Naive thymus-derived CD4-positive, alpha-beta T cell (primary cell): Measurements from ENCODE around the gene AP4S1. TPM values are rescaled to one million over a fixed set of nuclear protein-coding genes. Genes with fewer than 3 reads are reported as not detected.
A peak's percentile ranks its signal among the peaks of the same experiment; 100 is the strongest.

Source experiments
- ATAC-seq: fragments of 150-1000 bp; cut with Tn5 transposase; 2 replicates; pipeline ENCODE4 v1.10.0; 2021; ENCODE audit warnings: mild to moderate bottlenecking, moderate library complexity
- CTCF ChIA-PET: fragments of 350-600 bp; sonication (Branson Sonifier 250); formaldehyde crosslinking; loops from one replicate; lab custom pipeline; 2021; ENCODE audit warnings: antibody characterized with exemption; lab: Charles Lee
- POLR2A ChIA-PET: fragments of 350-600 bp; sonication (Branson Sonifier 250); formaldehyde crosslinking; loops from one replicate; lab custom pipeline; 2021; ENCODE audit warnings: antibody characterized with exemption, inconsistent platforms; lab: Charles Lee
- DNase-seq, 9 donors: peaks; one replicate each; pipeline versions ENCODE4 v3.0.0 to v3.0.0-alpha.2; 2020 to 2022; ENCODE audit warnings: mixed read lengths in 1 of 9
- H3K27ac ChIP-seq: one replicate; pipeline ENCODE4 v1.7.0; 2013; ENCODE audit warnings: mild to moderate bottlenecking, low read depth, low read length, moderate library complexity
- H3K27me3 ChIP-seq, 2 donors: one replicate each; pipeline ENCODE4 v1.7.0; 2013; ENCODE audit warnings: low read length in 2 of 2, mild to moderate bottlenecking in 2 of 2, moderate library complexity in 2 of 2; ENCODE audit not compliant: control insufficient read depth in 2 of 2, insufficient read depth in 2 of 2
- H3K36me3 ChIP-seq, 3 experiments: 1 replicate in 2 of 3; 2 replicates in 1 of 3; pipeline ENCODE4 v1.7.0; 2013; ENCODE audit warnings: low read length in 3 of 3, mild to moderate bottlenecking in 3 of 3, moderate library complexity in 1 of 3; ENCODE audit not compliant: insufficient read depth in 3 of 3, control insufficient read depth in 2 of 3
- H3K4me1 ChIP-seq, 2 donors: one replicate each; pipeline ENCODE4 v1.7.0; 2013; ENCODE audit warnings: low read length in 2 of 2, mild to moderate bottlenecking in 2 of 2, moderate library complexity in 1 of 2; ENCODE audit not compliant: control insufficient read depth in 2 of 2, insufficient read depth in 2 of 2
- H3K4me3 ChIP-seq: 2 replicates; pipeline ENCODE4 v1.7.0; 2013; ENCODE audit warnings: mild to moderate bottlenecking, low read length
- H3K9me3 ChIP-seq, 3 experiments: 1 replicate in 2 of 3; 2 replicates in 1 of 3; pipeline ENCODE4 v1.7.0; 2013; ENCODE audit warnings: low read length in 3 of 3; ENCODE audit not compliant: control insufficient read depth in 2 of 3
- H3K27ac Mint-ChIP-seq, 9 donors: one replicate each; pipeline ENCODE4 v1.8.0; 2020 to 2022; ENCODE audit warnings: mixed read lengths in 9 of 9, mild to moderate bottlenecking in 8 of 9, moderate library complexity in 5 of 9, inconsistent platforms in 2 of 9
- H3K27me3 Mint-ChIP-seq, 5 donors: one replicate each; pipeline ENCODE4 v1.8.0; 2021 to 2022; ENCODE audit warnings: mixed read lengths in 5 of 5, mild to moderate bottlenecking in 1 of 5
- H3K36me3 Mint-ChIP-seq, 5 donors: one replicate each; pipeline ENCODE4 v1.8.0; 2020 to 2022; ENCODE audit warnings: mixed read lengths in 5 of 5, mild to moderate bottlenecking in 3 of 5, inconsistent platforms in 1 of 5
- H3K4me1 Mint-ChIP-seq, 7 donors: one replicate each; pipeline ENCODE4 v1.8.0; 2020 to 2022; ENCODE audit warnings: mixed read lengths in 7 of 7, mild to moderate bottlenecking in 3 of 7, inconsistent platforms in 1 of 7
- H3K4me3 Mint-ChIP-seq, 10 donors: one replicate each; pipeline ENCODE4 v1.8.0; 2020 to 2022; ENCODE audit warnings: mild to moderate bottlenecking in 10 of 10, mixed read lengths in 10 of 10, moderate library complexity in 6 of 10, inconsistent platforms in 2 of 10
- H3K9me3 Mint-ChIP-seq, 11 donors: one replicate each; pipeline ENCODE4 v1.8.0; 2020 to 2022; ENCODE audit warnings: mixed read lengths in 11 of 11, mild to moderate bottlenecking in 4 of 11, inconsistent platforms in 1 of 11, moderate library complexity in 1 of 11
- intact Hi-C, 2 donors: fragments of 100-400 bp; cut with micrococcal nuclease; formaldehyde crosslinking; loops; one replicate each; pipeline ENCODE4 v1.15.1; 2023
- polyA plus RNA-seq, 2 donors: library from polyadenylated mRNA; unstranded; fragments of 300-500 nt; fragmentation: Illumina TruSeq; gene quantifications; one replicate each; pipeline ENCODE4 v1.2.3, GENCODE V29; 2021
- total RNA-seq, 6 experiments: library from RNA in 5 of 6; stranded (reverse) in 5 of 6; gene quantifications; 1 replicate in 5 of 6; 2 replicates in 1 of 6; pipeline ENCODE4 v1.2.3 and lab custom pipeline; 2021 to 2026

Gene AP4S1
- total and polyA plus RNA-seq, 7 experiments from 2014 or later = 7.9 to 22.0 (median 11.6) TPM

DNA sequence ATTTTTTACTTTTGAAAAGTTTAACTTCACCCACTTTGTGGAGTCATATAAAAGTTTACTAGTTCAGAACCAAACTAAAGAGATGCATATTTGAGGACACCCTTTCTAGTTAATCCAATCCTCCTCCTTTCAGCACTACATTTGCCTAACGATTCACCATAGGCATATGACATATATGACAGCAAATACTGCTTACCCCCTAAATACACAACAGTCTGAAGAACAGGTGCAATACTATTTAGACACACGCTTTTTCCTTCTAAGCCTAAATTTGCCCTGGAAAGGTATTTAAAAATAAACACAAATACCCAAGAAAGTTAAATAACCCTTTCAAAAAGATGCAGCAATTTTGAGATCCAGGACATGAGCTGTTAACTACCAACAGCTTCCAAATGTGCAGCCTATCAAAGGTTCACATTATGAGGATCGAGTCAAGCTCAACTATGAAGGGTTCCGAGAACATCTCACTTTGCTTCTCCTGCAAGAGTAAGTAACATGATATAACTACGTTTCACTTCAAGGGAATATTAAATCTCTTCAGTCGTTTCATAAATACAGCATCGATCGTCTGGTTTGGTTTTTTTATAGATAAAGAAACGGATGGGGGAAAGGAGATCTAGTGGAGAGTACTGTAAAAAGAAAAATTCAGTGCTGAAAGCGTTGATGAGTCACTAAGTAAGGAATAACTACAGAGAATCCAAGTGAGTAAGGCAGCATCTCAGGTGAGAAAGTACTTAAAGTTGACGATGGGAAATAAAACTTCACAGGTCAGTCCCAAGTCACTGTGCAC, 677 bp upstream of the AP4S1 start:
- H3K27ac Mint-ChIP-seq = peak overlapping the region; percentile 85 to 95 (median 91)
- Histone ChIP-seq H3K36me3 (peaks cover 0 to 16% (median 0%) of the 10 kb centered on the region in 3 experiments), H3K4me1 (no peaks in the 10 kb centered on the region), H3K4me3 (peak overlapping the region; percentile 84), H3K27me3 (no peaks in the 10 kb centered on the region), H3K9me3 (no peaks in the 10 kb centered on the region), H3K27ac (peak overlapping the region; percentile 91)
- intact Hi-C loops = loop anchor here (2.0 to 5.0 kb wide), 4 partner anchors 333 to 1052 kb away; partner anchors contain the start of genes ARHGAP5 (in 1 of the 2), G2E3 (in 1 of the 2) and SCFD1 (in 1 of the 2)
- POLR2A ChIA-PET = interaction anchor here (0.6 to 2.1 kb wide), 7 partner anchors 44 to 452 kb away, joined by 3 to 33 read pairs (median 4); partner anchors contain the start of genes HEATR5A and HECTD1
- CTCF ChIA-PET = interaction anchor here (0.6 to 1.2 kb wide), 3 partner anchors 58 to 911 kb away, joined by 3 read pairs; no protein-coding TSS in a partner anchor
- H3K36me3 Mint-ChIP-seq = peaks cover 0 to 10% (median 9%) of the 10 kb centered on the region in 5 donors
- ATAC-seq = no peak
- H3K9me3 Mint-ChIP-seq = no peaks in the 10 kb centered on the region
- DNase-seq = peak in 2 of 9 donors; percentile 2 to 14
- H3K27me3 Mint-ChIP-seq = no peaks in the 10 kb centered on the region
- peak overlapping the region; percentile 84 to 100 (median 92) for H3K4me3 Mint-ChIP-seq
- H3K4me1 Mint-ChIP-seq = peaks cover 30 to 62% (median 49%) of the 10 kb centered on the region in 7 donors

- Mint-ChIP-seq H3K27ac (peak within 1 kb of the TSS; percentile 89 to 98 (median 96)), H3K27me3 (no peaks in the 10 kb centered on the region), H3K4me3 (peak within 1 kb of the TSS; percentile 86 to 100 (median 96)), H3K36me3 (peaks cover 0 to 6% (median 6%) of the 10 kb centered on the region in 5 donors), H3K4me1 (peaks cover 35 to 62% (median 49%) of the 10 kb centered on the region in 7 donors), H3K9me3 (no peaks in the 10 kb centered on the region)
- Histone ChIP-seq H3K27ac (peak within 1 kb of the TSS; percentile 91), H3K4me3 (peak within 1 kb of the TSS; percentile 84), H3K27me3 (no peaks in the 10 kb centered on the region), H3K36me3 (peaks cover 0 to 16% (median 0%) of the 10 kb centered on the region in 3 experiments), H3K9me3 (no peaks in the 10 kb centered on the region), H3K4me1 (no peaks in the 10 kb centered on the region)
- CTCF ChIA-PET = interaction anchor here (0.6 kb wide), 1 partner anchor 150 kb away, joined by 3 read pairs; no protein-coding TSS in a partner anchor
- DNase-seq (peak in 2 of 9 donors; percentile 43 to 44), ATAC-seq (no peak)
- intact Hi-C loops = loop anchor here (1.0 to 5.0 kb wide), 17 partner anchors 45 to 1177 kb away; partner anchors contain the start of genes DTD2 (in 2 of the 2), G2E3 (in 2 of the 2), HEATR5A (in 2 of the 2) and NUBPL (in 2 of the 2)
- POLR2A ChIA-PET = interaction anchor here (1.0 to 2.1 kb wide), 5 partner anchors 10 to 404 kb away, joined by 3 to 33 read pairs (median 7); partner anchors contain the start of genes HECTD1 and SCFD1
Observed at GRCh38 chr14:31026077-31026449, 614 bp downstream of the AP4S1 start, which contains the start of gene STRN3. TSS of gene STRN3 (minus strand) at chr14:31026379. CDS start at chr14:31026185, 194 bp downstream.

DNA sequence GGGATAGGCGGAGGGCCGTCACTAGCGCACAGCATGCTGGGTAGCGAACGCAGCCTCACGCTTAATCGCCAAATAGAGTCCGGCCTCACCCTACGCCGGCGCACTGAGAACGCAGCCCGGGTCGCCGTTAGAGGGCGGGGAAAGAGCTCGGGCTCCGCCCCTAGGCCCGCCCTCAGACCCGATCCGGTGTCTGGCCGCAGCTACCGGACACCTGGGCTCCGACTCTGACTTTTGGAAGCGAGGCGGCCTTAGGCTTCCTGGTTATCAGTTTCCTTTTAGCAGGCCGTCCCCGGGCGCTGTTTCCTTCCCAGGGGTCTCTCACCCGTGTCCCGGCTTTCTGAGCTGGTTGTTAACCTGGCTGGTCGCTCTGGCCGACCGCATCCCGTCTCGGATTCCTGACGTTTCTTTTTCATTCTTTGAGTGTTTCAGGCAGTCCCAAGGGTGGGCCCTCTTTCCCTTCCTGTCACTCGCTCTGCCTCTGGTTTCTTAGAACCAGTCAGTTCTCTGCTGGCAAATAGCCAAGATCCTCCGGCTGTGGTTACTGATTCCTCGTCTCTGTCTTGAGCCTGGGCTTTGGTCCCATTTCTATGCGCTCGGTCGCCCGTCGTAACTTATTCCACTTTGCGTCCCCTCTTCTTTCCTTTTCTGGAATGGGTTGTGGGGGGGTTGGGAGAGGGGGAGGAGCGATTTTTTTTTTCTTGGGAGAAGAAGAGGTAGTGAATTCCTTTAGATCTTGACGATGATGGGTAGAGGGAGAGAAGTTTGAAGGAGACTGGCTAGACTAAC, 1.2 kb downstream of the AP4S1 start:
- Mint-ChIP-seq H3K9me3 (no peaks in the 10 kb centered on the region), H3K4me3 (peak overlapping the region; percentile 86 to 100 (median 96)), H3K4me1 (peaks cover 38 to 62% (median 49%) of the 10 kb centered on the region in 7 donors), H3K27ac (peak overlapping the region; percentile 89 to 98 (median 96)), H3K27me3 (no peaks in the 10 kb centered on the region), H3K36me3 (peaks cover 0 to 4% (median 1%) of the 10 kb centered on the region in 5 donors)
- peaks cover 0 to 16% (median 0%) of the 10 kb centered on the region in 3 experiments for H3K36me3 ChIP-seq
- H3K9me3 ChIP-seq = no peaks in the 10 kb centered on the region
- ChIA-PET CTCF (interaction anchor here (0.6 kb wide), 1 partner anchor 150 kb away, joined by 3 read pairs; no protein-coding TSS in a partner anchor), POLR2A (interaction anchor here (0.5 to 2.1 kb wide), 7 partner anchors 10 to 901 kb away, joined by 3 to 33 read pairs (median 6); partner anchors contain the start of genes G2E3, HECTD1 and SCFD1)
- ATAC-seq (peak; percentile 97), DNase-seq (peak; percentile 74 to 93 (median 80))
- H3K4me3 ChIP-seq = peak overlapping the region; percentile 84
- intact Hi-C loops = loop anchor here (1.0 to 5.0 kb wide), 17 partner anchors 46 to 1177 kb away; partner anchors contain the start of genes DTD2 (in 2 of the 2), G2E3 (in 2 of the 2), HEATR5A (in 2 of the 2) and NUBPL (in 2 of the 2)
- no peaks in the 10 kb centered on the region for H3K4me1 ChIP-seq
- no peaks in the 10 kb centered on the region for H3K27me3 ChIP-seq
- H3K27ac ChIP-seq = peak overlapping the region; percentile 91

GRCh38 chr14:31027847-31028246, 2.4 kb downstream of the AP4S1 start:
- H3K4me3 Mint-ChIP-seq = peak overlapping the region in 1 of 10 donors; percentile 46
- H3K4me3 ChIP-seq = no peak overlapping the region
- no peak overlapping the region for H3K27ac Mint-ChIP-seq
- H3K9me3 ChIP-seq = no peaks in the 10 kb centered on the region
- H3K36me3 ChIP-seq = peaks cover 0 to 16% (median 0%) of the 10 kb centered on the region in 3 experiments
- peaks cover 38 to 61% (median 52%) of the 10 kb centered on the region in 7 donors for H3K4me1 Mint-ChIP-seq
- no peak overlapping the region for H3K27ac ChIP-seq
- DNase-seq = no peak
- ChIA-PET POLR2A (interaction anchor here (0.6 kb wide), 1 partner anchor 51 kb away, joined by 3 read pairs; no protein-coding TSS in a partner anchor), CTCF (no interaction called here)
- intact Hi-C loops = loop anchor here (2.0 to 5.0 kb wide), 9 partner anchors 47 to 1175 kb away; partner anchors contain the start of genes G2E3 (in 2 of the 2), SCFD1 (in 2 of the 2), RNU6-7 (in 1 of the 2) and RNU6-8 (in 1 of the 2)
- no peaks in the 10 kb centered on the region for H3K27me3 ChIP-seq
- H3K9me3 Mint-ChIP-seq = no peaks in the 10 kb centered on the region
- H3K4me1 ChIP-seq = no peaks in the 10 kb centered on the region
- peaks cover 0 to 4% (median 0%) of the 10 kb centered on the region in 5 donors for H3K36me3 Mint-ChIP-seq
- no peaks in the 10 kb centered on the region for H3K27me3 Mint-ChIP-seq
- ATAC-seq = no peak

- CTCF ChIA-PET = interaction anchor here (0.6 kb wide), 1 partner anchor 334 kb away, joined by 3 read pairs; no protein-coding TSS in a partner anchor
- peaks cover 0 to 16% (median 0%) of the 10 kb centered on the region in 3 experiments for H3K36me3 ChIP-seq
- H3K9me3 ChIP-seq = no peaks in the 10 kb centered on the region
- H3K36me3 Mint-ChIP-seq = peaks cover 0 to 7% (median 4%) of the 10 kb centered on the region in 5 donors
- intact Hi-C loops = loop anchor here (5.0 kb wide), 3 partner anchors 328 to 472 kb away; partner anchors contain the start of genes G2E3 (in 1 of the 2) and SCFD1 (in 1 of the 2)
- peaks cover 25 to 54% (median 44%) of the 10 kb centered on the region in 7 donors for H3K4me1 Mint-ChIP-seq
- no peaks in the 10 kb centered on the region for H3K9me3 Mint-ChIP-seq
- H3K4me1 ChIP-seq = no peaks in the 10 kb centered on the region
- no peaks in the 10 kb centered on the region for H3K27me3 Mint-ChIP-seq
- peak overlapping the region in 4 of 10 donors; percentile 2 to 12 (median 8) for H3K4me3 Mint-ChIP-seq
- H3K27ac ChIP-seq = no peak overlapping the region
- no peak overlapping the region for H3K4me3 ChIP-seq
- POLR2A ChIA-PET = no interaction called here
- no peaks in the 10 kb centered on the region for H3K27me3 ChIP-seq
- DNase-seq = no peak
- ATAC-seq = no peak
- peak overlapping the region in 7 of 9 donors; percentile 0 to 50 (median 9) for H3K27ac Mint-ChIP-seq
Observed at GRCh38 chr14:31029016-31029970, 3.8 kb downstream of the AP4S1 start.
